Measurements from ENCODE around the gene KRT79. TPM values are rescaled to one million over a fixed set of nuclear protein-coding genes. Genes with fewer than 3 reads are reported as not detected.
"Not testable (repeated sequence)": the region's sequence is repeated elsewhere in the genome, so short reads cannot be mapped to it uniquely, and the experiment has no call there.

The KRT79 gene
- total RNA-seq, 1 donor from 2014 or later, result not detected

- ATAC-seq (no peak), DNase-seq (ENCODE audit: low spot score) (no peak)
- intact Hi-C loops (cut with DNase I), result no loop called here
Measured at GRCh38 chr12:52798003-52798670, 36.0 kb downstream of the KRT79 start.

GRCh38 chr12:52797529-52797894, 36.6 kb downstream of the KRT79 start:
- ATAC-seq (no peak), DNase-seq (ENCODE audit: low spot score) (no peak)
- intact Hi-C loops (cut with DNase I), result loop anchor here (2.0 kb wide), 1 partner anchor 99 kb away; no protein-coding TSS in a partner anchor

- ATAC-seq (no peak), DNase-seq (ENCODE audit: low spot score) (no peak)
- intact Hi-C loops (cut with DNase I), result loop anchor here (2.0 kb wide), 1 partner anchor 100 kb away; no protein-coding TSS in a partner anchor
Measured at GRCh38 chr12:52796839-52797528, 37.1 kb downstream of the KRT79 start.

- intact Hi-C loops (cut with DNase I), result loop anchor here (2.0 kb wide), 1 partner anchor 100 kb away; no protein-coding TSS in a partner anchor
Measured at GRCh38 chr12:52796429-52796794, 37.7 kb downstream of the KRT79 start.

GRCh38 chr12:52795694-52796428, 38.2 kb downstream of the KRT79 start, which contains the start of gene KRT3:
KRT3 (minus strand) TSS chr12:52796117; CDS start chr12:52796042, 75 bp downstream.
- ATAC-seq (no peak), DNase-seq (ENCODE audit: low spot score) (no peak)
- intact Hi-C loops (cut with DNase I), result loop anchor here (2.0 kb wide), 1 partner anchor 101 kb away; no protein-coding TSS in a partner anchor

More at GRCh38 chr12:52796429-52796794, 37.7 kb downstream of the KRT79 start:
- no peak for ATAC-seq
- DNase-seq (ENCODE audit: low spot score), result no peak

- intact Hi-C loops (cut with DNase I); DNase-seq (ENCODE audit: low spot score); ATAC-seq: not testable (repeated sequence)
Measured at GRCh38 chr12:52795332-52795674, 38.8 kb downstream of the KRT79 start.

- DNase-seq (ENCODE audit: low spot score) (no peak), ATAC-seq (no peak)
- intact Hi-C loops (cut with DNase I), result no loop called here
Measured at GRCh38 chr12:52794479-52795331, 39.4 kb downstream of the KRT79 start.

GRCh38 chr12:52792185-52793029, 41.7 kb downstream of the KRT79 start:
- ATAC-seq, result no peak
- intact Hi-C loops (cut with DNase I), result no loop called here

GRCh38 chr12:52791271-52792184, 42.6 kb downstream of the KRT79 start:
- no peak for DNase-seq (ENCODE audit: low spot score)
- no peak for ATAC-seq
- intact Hi-C loops (cut with DNase I), result no loop called here

More at GRCh38 chr12:52792185-52793029, 41.7 kb downstream of the KRT79 start:
- no peak for DNase-seq (ENCODE audit: low spot score)

- intact Hi-C loops (cut with DNase I), result no loop called here
Measured at GRCh38 chr12:52790427-52791270, 43.5 kb downstream of the KRT79 start.

GRCh38 chr12:52789637-52790426, 44.3 kb downstream of the KRT79 start:
- intact Hi-C loops (cut with DNase I), result no loop called here
- ATAC-seq, result no peak
- DNase-seq (ENCODE audit: low spot score), result no peak

More at GRCh38 chr12:52790427-52791270, 43.5 kb downstream of the KRT79 start:
- DNase-seq (ENCODE audit: low spot score) (no peak), ATAC-seq (no peak)

GRCh38 chr12:52788876-52789636, 45.1 kb downstream of the KRT79 start:
- DNase-seq (ENCODE audit: low spot score) (no peak), ATAC-seq (no peak)
- intact Hi-C loops (cut with DNase I), result no loop called here

GRCh38 chr12:52788192-52788875, 45.8 kb downstream of the KRT79 start:
- ATAC-seq, result no peak
- intact Hi-C loops (cut with DNase I), result no loop called here

More at GRCh38 chr12:52788192-52788875, 45.8 kb downstream of the KRT79 start:
- no peak for DNase-seq (ENCODE audit: low spot score)

All from sciatic nerve (tissue), 2 donors.